Keratinocyte (primary cell): ENCODE results near the gene ROPN1L.

Experiments used
- CTCF ChIP-seq, 3 experiments: IDR thresholded peaks in 1 of 3; conservative IDR thresholded peaks in 1 of 3; optimal IDR thresholded peaks in 1 of 3; 2 replicates in 2 of 3; 3 replicates in 1 of 3; pipeline versions ENCODE3 to v1.5.1; 2011; ENCODE audit warnings: low read length in 3 of 3, mild to moderate bottlenecking in 3 of 3, moderate library complexity in 2 of 3, control low read depth in 1 of 3, inconsistent platforms in 1 of 3; ENCODE audit not compliant: insufficient read depth in 2 of 3; ENCODE audit errors: extremely low read depth in 1 of 3
- EZH2 ChIP-seq: IDR thresholded peaks from one replicate; pipeline ENCODE4 v1.6.1; 2012; ENCODE audit warnings: inconsistent platforms, mild to moderate bottlenecking, low read length, moderate library complexity

GRCh38 chr5:10431415-10431814 is 10.3 kb upstream of the ROPN1L start:
- TF ChIP-seq CTCF (optimal IDR thresholded peaks at IDR 0.05 in 1 of 3, IDR thresholded peaks at IDR 0.05 in 1 of 3, conservative IDR thresholded peaks at IDR 0.05 in 1 of 3; ENCODE audit: extremely low read depth in 1 of 3, insufficient read depth in 2 of 3, low read length in 3 of 3) = no peak
- no peak for TF ChIP-seq EZH2
